ENCODE data around the gene GRIN2C.

- no peak for TF ChIP-seq POLR2A (IDR thresholded peaks at IDR 0.05)
- TF ChIP-seq, protein P1, sequence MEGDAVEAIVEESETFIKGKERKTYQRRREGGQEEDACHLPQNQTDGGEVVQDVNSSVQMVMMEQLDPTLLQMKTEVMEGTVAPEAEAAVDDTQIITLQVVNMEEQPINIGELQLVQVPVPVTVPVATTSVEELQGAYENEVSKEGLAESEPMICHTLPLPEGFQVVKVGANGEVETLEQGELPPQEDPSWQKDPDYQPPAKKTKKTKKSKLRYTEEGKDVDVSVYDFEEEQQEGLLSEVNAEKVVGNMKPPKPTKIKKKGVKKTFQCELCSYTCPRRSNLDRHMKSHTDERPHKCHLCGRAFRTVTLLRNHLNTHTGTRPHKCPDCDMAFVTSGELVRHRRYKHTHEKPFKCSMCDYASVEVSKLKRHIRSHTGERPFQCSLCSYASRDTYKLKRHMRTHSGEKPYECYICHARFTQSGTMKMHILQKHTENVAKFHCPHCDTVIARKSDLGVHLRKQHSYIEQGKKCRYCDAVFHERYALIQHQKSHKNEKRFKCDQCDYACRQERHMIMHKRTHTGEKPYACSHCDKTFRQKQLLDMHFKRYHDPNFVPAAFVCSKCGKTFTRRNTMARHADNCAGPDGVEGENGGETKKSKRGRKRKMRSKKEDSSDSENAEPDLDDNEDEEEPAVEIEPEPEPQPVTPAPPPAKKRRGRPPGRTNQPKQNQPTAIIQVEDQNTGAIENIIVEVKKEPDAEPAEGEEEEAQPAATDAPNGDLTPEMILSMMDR (IDR thresholded peaks at IDR 0.05): no peak
Measured at GRCh38 chr17:74815067-74815466, 44.6 kb downstream of the GRIN2C start.
